ENCODE data around the gene FAM168A. TPM values are rescaled to one million over a fixed set of nuclear protein-coding genes. Genes with fewer than 3 reads are reported as not detected.
A peak's percentile ranks its signal among the peaks of the same experiment; 100 is the strongest.

FAM168A gene
- total RNA-seq, 1 donor from 2014 or later: 50.8 TPM

GRCh38 chr11:73524774-73525173, 73.1 kb downstream of the FAM168A start:
- DNase-seq (ENCODE audit: low spot score, unreplicated experiment): no peak
- Mint-ChIP-seq H3K27ac (no peak overlapping the region), H3K36me3 (ENCODE audit: insufficient read depth) (peaks cover 7% of the 10 kb centered on the region), H3K4me3 (ENCODE audit: low read depth) (no peak overlapping the region), H3K4me1 (ENCODE audit: low read depth) (peaks cover 32% of the 10 kb centered on the region), H3K27me3 (no peaks in the 10 kb centered on the region), H3K9me3 (ENCODE audit: low read depth) (peaks cover 15% of the 10 kb centered on the region)
- TF ChIP-seq CTCF (IDR thresholded peaks at IDR 0.05; ENCODE audit: unreplicated experiment): no peak

GRCh38 chr11:73521621-73522020, 76.3 kb downstream of the FAM168A start:
- Mint-ChIP-seq H3K9me3 (ENCODE audit: low read depth) (peaks cover 15% of the 10 kb centered on the region), H3K4me3 (ENCODE audit: low read depth) (no peak overlapping the region), H3K27ac (peak overlapping the region; percentile 82), H3K4me1 (ENCODE audit: low read depth) (peaks cover 9% of the 10 kb centered on the region), H3K36me3 (ENCODE audit: insufficient read depth) (peaks cover 7% of the 10 kb centered on the region), H3K27me3 (no peaks in the 10 kb centered on the region)
- no peak for TF ChIP-seq CTCF (IDR thresholded peaks at IDR 0.05; ENCODE audit: unreplicated experiment)
- DNase-seq (ENCODE audit: low spot score, unreplicated experiment): no peak

GRCh38 chr11:73520353-73521061, 77.4 kb downstream of the FAM168A start:
- Mint-ChIP-seq H3K4me3 (ENCODE audit: low read depth) (no peak overlapping the region), H3K36me3 (ENCODE audit: insufficient read depth) (peaks cover 7% of the 10 kb centered on the region), H3K27me3 (no peaks in the 10 kb centered on the region), H3K9me3 (ENCODE audit: low read depth) (peaks cover 15% of the 10 kb centered on the region), H3K4me1 (ENCODE audit: low read depth) (peaks cover 7% of the 10 kb centered on the region), H3K27ac (no peak overlapping the region)
- no peak for TF ChIP-seq CTCF (IDR thresholded peaks at IDR 0.05; ENCODE audit: unreplicated experiment)
- DNase-seq (ENCODE audit: low spot score, unreplicated experiment): no peak

- no peak for DNase-seq (ENCODE audit: low spot score, unreplicated experiment)
- H3K4me1 Mint-ChIP-seq (ENCODE audit: low read depth): peaks cover 7% of the 10 kb centered on the region
- TF ChIP-seq CTCF (IDR thresholded peaks at IDR 0.05; ENCODE audit: unreplicated experiment): no peak
- peaks cover 12% of the 10 kb centered on the region for H3K9me3 Mint-ChIP-seq (ENCODE audit: low read depth)
- H3K27me3 Mint-ChIP-seq: no peaks in the 10 kb centered on the region
- H3K27ac Mint-ChIP-seq: no peak overlapping the region
- H3K36me3 Mint-ChIP-seq (ENCODE audit: insufficient read depth): peaks cover 4% of the 10 kb centered on the region
- no peak overlapping the region for H3K4me3 Mint-ChIP-seq (ENCODE audit: low read depth)
Observed at GRCh38 chr11:73519266-73519665, 78.6 kb downstream of the FAM168A start.

GRCh38 chr11:73518195-73518594, 79.7 kb downstream of the FAM168A start:
- Mint-ChIP-seq H3K4me1 (ENCODE audit: low read depth) (peaks cover 7% of the 10 kb centered on the region), H3K27me3 (no peaks in the 10 kb centered on the region), H3K27ac (no peak overlapping the region), H3K9me3 (ENCODE audit: low read depth) (peaks cover 3% of the 10 kb centered on the region), H3K36me3 (ENCODE audit: insufficient read depth) (peaks cover 4% of the 10 kb centered on the region), H3K4me3 (ENCODE audit: low read depth) (no peak overlapping the region)
- no peak for TF ChIP-seq CTCF (IDR thresholded peaks at IDR 0.05; ENCODE audit: unreplicated experiment)
- DNase-seq (ENCODE audit: low spot score, unreplicated experiment): no peak
